GM21723 (cell line): Measurements from ENCODE around the gene LGALS8.
"Not testable (repeated sequence)": the region's sequence is repeated elsewhere in the genome, so short reads cannot be mapped to it uniquely, and the experiment has no call there.

Source experiments
- ATAC-seq: cut with Tn5 transposase; IDR thresholded peaks from one replicate; pipeline ENCODE4 v1.9.1; 2021; ENCODE audit warnings: mild to moderate bottlenecking, moderate library complexity; ENCODE audit not compliant: unreplicated experiment

The LGALS8 gene

GRCh38 chr1:236536540-236536939 is 12.8 kb downstream of the LGALS8 start:
- no peak for ATAC-seq

GRCh38 chr1:236540813-236541465 is 17.2 kb downstream of the LGALS8 start:
- no peak for ATAC-seq

GRCh38 chr1:236541710-236542109 is 17.9 kb downstream of the LGALS8 start:
- ATAC-seq = no peak

GRCh38 chr1:236543065-236543669 is 19.4 kb downstream of the LGALS8 start:
- ATAC-seq = no peak

GRCh38 chr1:236545621-236546169 is 21.9 kb downstream of the LGALS8 start:
- no peak for ATAC-seq

- no peak for ATAC-seq
Measured at GRCh38 chr1:236548452-236548851, 24.7 kb downstream of the LGALS8 start.

- no peak for ATAC-seq
Measured at GRCh38 chr1:236550961-236551851, 27.4 kb downstream of the LGALS8 start.

GRCh38 chr1:236552096-236552495 is 28.3 kb downstream of the LGALS8 start:
- no peak for ATAC-seq

- no peak for ATAC-seq
Measured at GRCh38 chr1:236552901-236553300, 29.1 kb downstream of the LGALS8 start.

- ATAC-seq = no peak
Measured at GRCh38 chr1:236553370-236553769, 29.6 kb downstream of the LGALS8 start.

GRCh38 chr1:236556606-236557005 is 32.8 kb downstream of the LGALS8 start:
- ATAC-seq = no peak

GRCh38 chr1:236558081-236558480 is 34.3 kb downstream of the LGALS8 start:
- no peak for ATAC-seq

- ATAC-seq = no peak
Measured at GRCh38 chr1:236558846-236559245, 35.1 kb downstream of the LGALS8 start.

- ATAC-seq = no peak
Measured at GRCh38 chr1:236560213-236560771, 36.5 kb downstream of the LGALS8 start.

GRCh38 chr1:236561976-236562375 is 38.2 kb downstream of the LGALS8 start:
- no peak for ATAC-seq

GRCh38 chr1:236565530-236565929 is 41.7 kb downstream of the LGALS8 start:
- ATAC-seq = no peak

- ATAC-seq = no peak
Measured at GRCh38 chr1:236568285-236568894, 44.6 kb downstream of the LGALS8 start.

GRCh38 chr1:236575523-236575922 is 51.7 kb downstream of the LGALS8 start:
- ATAC-seq = no peak

- no peak for ATAC-seq
Measured at GRCh38 chr1:236576004-236576403, 52.2 kb downstream of the LGALS8 start.

- ATAC-seq = not testable (repeated sequence)
Measured at GRCh38 chr1:236577041-236577440, 53.3 kb downstream of the LGALS8 start.

- ATAC-seq = no peak
Measured at GRCh38 chr1:236578661-236579060, 54.9 kb downstream of the LGALS8 start.
